ENCODE data around the gene DBH. TPM values are rescaled to one million over a fixed set of nuclear protein-coding genes. Genes with fewer than 3 reads are reported as not detected.
A peak's percentile ranks its signal among the peaks of the same experiment; 100 is the strongest.

DBH gene
- total RNA-seq, 1 donor from 2014 or later: not detected

GRCh38 chr9:133661846-133662540, 25.8 kb downstream of the DBH start:
- no peaks in the 10 kb centered on the region for H3K36me3 ChIP-seq (ENCODE audit: insufficient read depth, low read length)
- H3K4me3 ChIP-seq (ENCODE audit: insufficient read depth, low read depth, low read length): no peak overlapping the region
- Mint-ChIP-seq H3K4me1 (ENCODE audit: low read depth, unreplicated experiment) (peaks cover 5% of the 10 kb centered on the region), H3K9me3 (ENCODE audit: unreplicated experiment) (no peaks in the 10 kb centered on the region), H3K36me3 (ENCODE audit: low read depth, unreplicated experiment) (no peaks in the 10 kb centered on the region), H3K27me3 (ENCODE audit: low read depth, unreplicated experiment) (peaks cover 49% of the 10 kb centered on the region), H3K27ac (ENCODE audit: unreplicated experiment) (no peak overlapping the region), H3K4me3 (ENCODE audit: unreplicated experiment) (no peak overlapping the region)
- TF ChIP-seq, protein P1, sequence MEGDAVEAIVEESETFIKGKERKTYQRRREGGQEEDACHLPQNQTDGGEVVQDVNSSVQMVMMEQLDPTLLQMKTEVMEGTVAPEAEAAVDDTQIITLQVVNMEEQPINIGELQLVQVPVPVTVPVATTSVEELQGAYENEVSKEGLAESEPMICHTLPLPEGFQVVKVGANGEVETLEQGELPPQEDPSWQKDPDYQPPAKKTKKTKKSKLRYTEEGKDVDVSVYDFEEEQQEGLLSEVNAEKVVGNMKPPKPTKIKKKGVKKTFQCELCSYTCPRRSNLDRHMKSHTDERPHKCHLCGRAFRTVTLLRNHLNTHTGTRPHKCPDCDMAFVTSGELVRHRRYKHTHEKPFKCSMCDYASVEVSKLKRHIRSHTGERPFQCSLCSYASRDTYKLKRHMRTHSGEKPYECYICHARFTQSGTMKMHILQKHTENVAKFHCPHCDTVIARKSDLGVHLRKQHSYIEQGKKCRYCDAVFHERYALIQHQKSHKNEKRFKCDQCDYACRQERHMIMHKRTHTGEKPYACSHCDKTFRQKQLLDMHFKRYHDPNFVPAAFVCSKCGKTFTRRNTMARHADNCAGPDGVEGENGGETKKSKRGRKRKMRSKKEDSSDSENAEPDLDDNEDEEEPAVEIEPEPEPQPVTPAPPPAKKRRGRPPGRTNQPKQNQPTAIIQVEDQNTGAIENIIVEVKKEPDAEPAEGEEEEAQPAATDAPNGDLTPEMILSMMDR (IDR thresholded peaks at IDR 0.05; ENCODE audit: insufficient read depth, low read depth, low read length): no peak
- no peak for TF ChIP-seq EZH2 (IDR thresholded peaks at IDR 0.05; ENCODE audit: insufficient read depth, low read length)
- DNase-seq (ENCODE audit: low read depth) (peak; percentile 27), FAIRE-seq (no peak)
- no peak overlapping the region for H3K4me2 ChIP-seq (ENCODE audit: low read length)
- H4K20me1 ChIP-seq (ENCODE audit: insufficient read depth, low read length): no peaks in the 10 kb centered on the region
- no peaks in the 10 kb centered on the region for H3K9me3 ChIP-seq (ENCODE audit: insufficient read depth, low read depth, low read length)
- H2AFZ ChIP-seq (ENCODE audit: low read depth, low read length): no peak overlapping the region
- H3K27ac ChIP-seq (ENCODE audit: low read depth, low read length): no peak overlapping the region
- H3K4me1 ChIP-seq (ENCODE audit: insufficient read depth, low read length): peaks cover 11% of the 10 kb centered on the region
- H3K27me3 ChIP-seq (ENCODE audit: insufficient read depth, low read length): peaks cover 9% of the 10 kb centered on the region
- no peaks in the 10 kb centered on the region for H3K79me2 ChIP-seq (ENCODE audit: insufficient read depth, low read length)
- H3K9ac ChIP-seq (ENCODE audit: low read length): no peak overlapping the region

DNA sequence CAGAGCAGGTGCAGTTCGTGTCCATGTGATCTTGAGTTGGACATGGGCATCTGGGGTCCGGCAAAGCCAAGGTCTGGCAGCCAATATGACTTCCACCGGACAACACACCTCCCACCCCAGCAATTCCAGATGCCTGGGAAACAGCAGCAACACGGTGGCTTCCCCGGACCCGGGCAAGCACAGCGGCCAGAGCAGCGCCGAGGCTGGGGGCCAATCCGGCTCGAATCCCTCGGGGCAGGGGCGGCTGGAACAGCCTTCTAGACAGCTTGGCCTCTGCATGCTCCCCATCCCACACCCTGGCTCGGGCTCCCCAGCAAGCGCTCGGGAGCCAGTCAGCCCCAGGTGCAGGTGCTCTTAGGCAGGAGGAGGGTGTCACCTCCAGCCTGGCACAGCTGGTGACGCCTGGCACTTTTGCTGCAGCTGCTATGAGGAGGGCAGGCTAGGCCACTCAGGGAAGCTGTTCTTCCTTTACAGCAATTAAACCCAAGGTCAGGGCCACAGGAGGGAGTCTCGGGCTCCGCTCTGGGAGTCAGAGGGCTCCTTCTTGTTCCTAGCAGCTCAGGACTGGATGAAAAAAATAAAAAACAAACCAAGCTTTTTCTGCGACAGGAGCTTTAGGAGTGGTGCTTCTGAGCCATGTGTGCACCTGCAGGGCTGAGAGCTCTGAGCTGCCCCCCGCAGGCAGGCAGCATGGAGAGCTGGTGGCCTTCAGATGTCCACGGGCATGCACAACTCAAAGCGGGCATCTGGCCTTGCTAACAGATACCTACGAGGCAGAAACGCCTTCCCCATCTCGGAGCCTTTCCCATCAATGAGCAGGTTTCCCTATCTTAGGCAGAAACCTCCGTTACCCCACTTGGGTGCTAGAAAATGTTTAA, 28.2 kb downstream of the DBH start:
- H3K4me1 ChIP-seq (ENCODE audit: insufficient read depth, low read length): no peaks in the 10 kb centered on the region
- H3K36me3 ChIP-seq (ENCODE audit: insufficient read depth, low read length): no peaks in the 10 kb centered on the region
- H3K27me3 ChIP-seq (ENCODE audit: insufficient read depth, low read length): peaks cover 6% of the 10 kb centered on the region
- no peaks in the 10 kb centered on the region for H3K79me2 ChIP-seq (ENCODE audit: insufficient read depth, low read length)
- no peak overlapping the region for H3K9ac ChIP-seq (ENCODE audit: low read length)
- TF ChIP-seq EZH2 (IDR thresholded peaks at IDR 0.05; ENCODE audit: insufficient read depth, low read length): no peak
- TF ChIP-seq, protein P1 (IDR thresholded peaks at IDR 0.05; ENCODE audit: insufficient read depth, low read depth, low read length): no peak
- H4K20me1 ChIP-seq (ENCODE audit: insufficient read depth, low read length): no peaks in the 10 kb centered on the region
- H3K4me3 ChIP-seq (ENCODE audit: insufficient read depth, low read depth, low read length): no peak overlapping the region
- H3K9me3 Mint-ChIP-seq (ENCODE audit: unreplicated experiment): no peaks in the 10 kb centered on the region
- no peaks in the 10 kb centered on the region for H3K4me1 Mint-ChIP-seq (ENCODE audit: low read depth, unreplicated experiment)
- no peak overlapping the region for H3K27ac ChIP-seq (ENCODE audit: low read depth, low read length)
- H3K4me3 Mint-ChIP-seq (ENCODE audit: unreplicated experiment): no peak overlapping the region
- H3K9me3 ChIP-seq (ENCODE audit: insufficient read depth, low read depth, low read length): no peaks in the 10 kb centered on the region
- H3K27ac Mint-ChIP-seq (ENCODE audit: unreplicated experiment): no peak overlapping the region
- H2AFZ ChIP-seq (ENCODE audit: low read depth, low read length): no peak overlapping the region
- peaks cover 41% of the 10 kb centered on the region for H3K27me3 Mint-ChIP-seq (ENCODE audit: low read depth, unreplicated experiment)
- H3K4me2 ChIP-seq (ENCODE audit: low read length): no peak overlapping the region
- no peaks in the 10 kb centered on the region for H3K36me3 Mint-ChIP-seq (ENCODE audit: low read depth, unreplicated experiment)
- no peak for FAIRE-seq
- no peak for DNase-seq (ENCODE audit: low read depth)

All from astrocyte (in vitro differentiated cells and primary cell).